ENCODE data around the gene DIP2A.
"Not testable (repeated sequence)": the region's sequence is repeated elsewhere in the genome, so short reads cannot be mapped to it uniquely, and the experiment has no call there.

The DIP2A gene

GRCh38 chr21:46425041-46425440, 33.6 kb upstream of the DIP2A start:
- no peak for DNase-seq

GRCh38 chr21:46425571-46425970, 33.1 kb upstream of the DIP2A start:
- no peak for DNase-seq

- DNase-seq: no peak
Observed at GRCh38 chr21:46426313-46427046, 32.2 kb upstream of the DIP2A start.

GRCh38 chr21:46427516-46427915, 31.2 kb upstream of the DIP2A start:
- DNase-seq: no peak

- DNase-seq: no peak
Observed at GRCh38 chr21:46428286-46428685, 30.4 kb upstream of the DIP2A start.

- DNase-seq: no peak
Observed at GRCh38 chr21:46428987-46429710, 29.5 kb upstream of the DIP2A start.

GRCh38 chr21:46429754-46430681, 28.7 kb upstream of the DIP2A start:
- DNase-seq: no peak

GRCh38 chr21:46431448-46431847, 27.2 kb upstream of the DIP2A start:
- DNase-seq: no peak

- DNase-seq: no peak
Observed at GRCh38 chr21:46431884-46432488, 26.7 kb upstream of the DIP2A start.

- not testable (repeated sequence) for DNase-seq
Observed at GRCh38 chr21:46433116-46433515, 25.6 kb upstream of the DIP2A start.

GRCh38 chr21:46434322-46434958, 24.3 kb upstream of the DIP2A start:
- no peak for DNase-seq

GRCh38 chr21:46435786-46436227, 22.9 kb upstream of the DIP2A start:
- no peak for DNase-seq

GRCh38 chr21:46436621-46437020, 22.1 kb upstream of the DIP2A start:
- no peak for DNase-seq

GRCh38 chr21:46437096-46437498, 21.6 kb upstream of the DIP2A start:
- DNase-seq: no peak

GRCh38 chr21:46437511-46437910, 21.2 kb upstream of the DIP2A start:
- DNase-seq: no peak

- DNase-seq: no peak
Observed at GRCh38 chr21:46438241-46438640, 20.4 kb upstream of the DIP2A start.

- DNase-seq: no peak
Observed at GRCh38 chr21:46439906-46440305, 18.8 kb upstream of the DIP2A start.

- no peak for DNase-seq
Observed at GRCh38 chr21:46441331-46441730, 17.4 kb upstream of the DIP2A start.

- DNase-seq: no peak
Observed at GRCh38 chr21:46441961-46442498, 16.7 kb upstream of the DIP2A start.

GRCh38 chr21:46442938-46443337, 15.8 kb upstream of the DIP2A start:
- no peak for DNase-seq

GRCh38 chr21:46443910-46444309, 14.8 kb upstream of the DIP2A start:
- no peak for DNase-seq

- no peak for DNase-seq
Observed at GRCh38 chr21:46448108-46448507, 10.6 kb upstream of the DIP2A start.

Data from NCI-H2107 (cell line).